H1 (cell line): ENCODE data around the gene OR4E2. TPM values are rescaled to one million over a fixed set of nuclear protein-coding genes. Genes with fewer than 3 reads are reported as not detected.

Experiments
- CTCF ChIA-PET: fragments of 300-600 bp; sonication (Branson Sonifier 250); formaldehyde crosslinking; loops from one replicate; lab custom pipeline; 2021; ENCODE audit not compliant: partially characterized antibody; lab: Charles Lee
- POLR2A ChIA-PET: fragments of 300-600 bp; sonication (Branson Sonifier 250); formaldehyde crosslinking; loops from one replicate; lab custom pipeline; 2021; ENCODE audit warnings: inconsistent platforms; ENCODE audit not compliant: partially characterized antibody; lab: Charles Lee
- DNase-seq, 2 experiments: peaks; one replicate each; pipeline versions ENCODE4 v3.0.0 to v3.0.0-alpha.2; 2010 to 2022; ENCODE audit warnings: low spot score in 2 of 2, low read depth in 1 of 2, mixed read lengths in 1 of 2
- FAIRE-seq: peaks from 2 replicates; lab custom pipeline; 2011; peaks lifted over from hg19 to GRCh38; lab: Jason Lieb, UNC
- H2AFZ ChIP-seq: 2 replicates; pipeline ENCODE4 v1.8.1; 2012; ENCODE audit warnings: low read length, inconsistent platforms
- H2AK5ac ChIP-seq: 2 replicates; pipeline ENCODE4 v1.6.1; 2013; ENCODE audit warnings: low read depth, low read length
- H2BK120ac ChIP-seq: replicated peaks from 2 replicates; pipeline ENCODE3; 2013; ENCODE audit warnings: low read depth, low read length, inconsistent platforms
- H2BK12ac ChIP-seq: 2 replicates; pipeline ENCODE4 v1.6.1; 2013; ENCODE audit warnings: low read depth, low read length
- H2BK15ac ChIP-seq: 2 replicates; pipeline ENCODE4 v1.6.1; 2013; ENCODE audit warnings: low read length
- H2BK20ac ChIP-seq: 2 replicates; pipeline ENCODE4 v1.6.1; 2013; ENCODE audit warnings: low read length
- H2BK5ac ChIP-seq: 2 replicates; pipeline ENCODE4 v1.6.1; 2013; ENCODE audit warnings: low read depth, low read length
- H3K14ac ChIP-seq: 2 replicates; pipeline ENCODE4 v1.6.1; 2013; ENCODE audit warnings: inconsistent platforms; ENCODE audit not compliant: insufficient read length
- H3K18ac ChIP-seq: 2 replicates; pipeline ENCODE4 v1.6.1; 2013; ENCODE audit warnings: low read length; ENCODE audit errors: extremely low read depth
- H3K23ac ChIP-seq: 2 replicates; pipeline ENCODE4 v1.6.1; 2013; ENCODE audit warnings: inconsistent platforms; ENCODE audit not compliant: insufficient read length
- H3K23me2 ChIP-seq: 2 replicates; pipeline ENCODE4 v1.6.1; 2013; ENCODE audit warnings: low read depth, low read length
- H3K27ac ChIP-seq: 2 replicates; pipeline ENCODE4 v1.6.1; 2011; ENCODE audit warnings: low read depth, low read length, inconsistent platforms
- H3K27me3 ChIP-seq, 4 experiments: replicated peaks in 1 of 4; 1 replicate in 1 of 4; 2 replicates in 3 of 4; pipeline versions ENCODE4 v1.6.1 to v1.8.1; 2011 to 2013; ENCODE audit warnings: low read length in 3 of 4, mild to moderate bottlenecking in 3 of 4, inconsistent platforms in 2 of 4, mixed read lengths in 2 of 4, moderate library complexity in 1 of 4; ENCODE audit not compliant: control insufficient read depth in 3 of 4, insufficient read depth in 3 of 4; ENCODE audit errors: extremely low read depth in 1 of 4
- H3K36me3 ChIP-seq, 4 experiments: 2 replicates each; pipeline versions ENCODE4 v1.6.1 to v1.8.1; 2011 to 2013; ENCODE audit warnings: mild to moderate bottlenecking in 4 of 4, low read length in 3 of 4, moderate library complexity in 2 of 4, control low read depth in 1 of 4, inconsistent platforms in 1 of 4; ENCODE audit not compliant: insufficient read depth in 4 of 4, control insufficient read depth in 2 of 4
- H3K4ac ChIP-seq: replicated peaks from 2 replicates; pipeline ENCODE3; 2013; ENCODE audit warnings: low read length, low read depth, mixed read lengths, inconsistent platforms; ENCODE audit not compliant: insufficient read length
- H3K4me1 ChIP-seq, 4 experiments: replicated peaks in 1 of 4; 1 replicate in 1 of 4; 2 replicates in 3 of 4; pipeline versions ENCODE4 v1.6.1 to v1.8.1; 2011 to 2013; ENCODE audit warnings: low read length in 3 of 4, inconsistent platforms in 2 of 4, mixed read lengths in 1 of 4; ENCODE audit not compliant: insufficient read depth in 4 of 4, control insufficient read depth in 3 of 4
- H3K4me2 ChIP-seq, 2 experiments: 2 replicates each; pipeline versions ENCODE4 v1.6.1 to v1.8.1; 2011 to 2013; ENCODE audit warnings: low read depth in 2 of 2, low read length in 2 of 2, control low read depth in 1 of 2, inconsistent platforms in 1 of 2, mild to moderate bottlenecking in 1 of 2; ENCODE audit not compliant: insufficient read depth in 1 of 2
- H3K4me3 ChIP-seq, 4 experiments: fragments of 200-600, 300-600 bp in 1 of 4; sonication (generic), shearing (Covaris generic), sonication (Bioruptor Twin) in 1 of 4; 2 replicates each; pipeline versions ENCODE4 v1.5.1 to v1.8.1; 2011 to 2016; ENCODE audit warnings: low read length in 4 of 4, low read depth in 3 of 4, control low read depth in 2 of 4, inconsistent platforms in 2 of 4, mild to moderate bottlenecking in 2 of 4, mixed read lengths in 1 of 4, moderate library complexity in 1 of 4; ENCODE audit not compliant: insufficient read depth in 2 of 4; ENCODE audit errors: extremely low read depth in 1 of 4
- H3K56ac ChIP-seq: replicated peaks from 2 replicates; pipeline ENCODE3; 2013; ENCODE audit warnings: low read depth, mild to moderate bottlenecking, mixed read lengths, low read length, inconsistent platforms; ENCODE audit not compliant: insufficient read length
- H3K79me1 ChIP-seq: 2 replicates; pipeline ENCODE4 v1.6.1; 2013; ENCODE audit warnings: low read depth, low read length, control low read depth
- H3K79me2 ChIP-seq, 2 experiments: 2 replicates each; pipeline versions ENCODE4 v1.6.1 to v1.8.1; 2012 to 2013; ENCODE audit warnings: low read length in 2 of 2, mild to moderate bottlenecking in 2 of 2, inconsistent platforms in 1 of 2; ENCODE audit not compliant: insufficient read depth in 2 of 2, control insufficient read depth in 1 of 2
- H3K9ac ChIP-seq, 4 experiments: replicated peaks in 1 of 4; 1 replicate in 1 of 4; 2 replicates in 3 of 4; pipeline versions ENCODE4 v1.6.1 to v1.8.1; 2011 to 2013; ENCODE audit warnings: low read depth in 3 of 4, low read length in 3 of 4, control low read depth in 2 of 4, mild to moderate bottlenecking in 2 of 4, moderate library complexity in 2 of 4, inconsistent platforms in 1 of 4; ENCODE audit errors: extremely low read depth in 1 of 4
- H3K9me3 ChIP-seq, 2 experiments: 2 replicates each; pipeline versions ENCODE4 v1.6.1 to v1.8.1; 2012 to 2013; ENCODE audit warnings: mild to moderate bottlenecking in 2 of 2, moderate library complexity in 2 of 2, control low read depth in 1 of 2, inconsistent platforms in 1 of 2, low read depth in 1 of 2, low read length in 1 of 2, mixed read lengths in 1 of 2; ENCODE audit not compliant: insufficient read depth in 2 of 2
- H4K20me1 ChIP-seq, 2 experiments: replicated peaks in 1 of 2; 2 replicates each; pipeline versions ENCODE3 to v1.8.1; 2011 to 2013; ENCODE audit warnings: inconsistent platforms in 2 of 2, low read length in 2 of 2, mild to moderate bottlenecking in 1 of 2; ENCODE audit not compliant: insufficient read depth in 2 of 2, control insufficient read depth in 1 of 2
- H4K5ac ChIP-seq: 2 replicates; pipeline ENCODE4 v1.6.1; 2013; ENCODE audit warnings: low read length, low read depth, mixed read lengths, inconsistent platforms; ENCODE audit not compliant: insufficient read length
- H4K8ac ChIP-seq: 2 replicates; pipeline ENCODE4 v1.8.0; 2013; ENCODE audit warnings: mild to moderate bottlenecking, moderate library complexity, low read length, inconsistent platforms; ENCODE audit not compliant: insufficient read depth; ENCODE audit errors: extremely low read depth
- H4K91ac ChIP-seq: replicated peaks from 2 replicates; pipeline ENCODE3; 2013; ENCODE audit warnings: low read length, mixed read lengths, inconsistent platforms; ENCODE audit not compliant: insufficient read length
- EP300 ChIP-seq, 2 experiments: IDR thresholded peaks; 1 replicate in 1 of 2; 2 replicates in 1 of 2; pipeline ENCODE4 v1.6.1; 2011 to 2012; ENCODE audit warnings: low read depth in 2 of 2, low read length in 2 of 2, mild to moderate bottlenecking in 2 of 2, borderline replicate concordance in 1 of 2, inconsistent platforms in 1 of 2, moderate library complexity in 1 of 2
- SP1 ChIP-seq: IDR thresholded peaks from 2 replicates; pipeline ENCODE4 v1.6.1; 2011; ENCODE audit warnings: low read depth, low read length
- WGBS, 2 experiments: shearing (Covaris generic) in 1 of 2; methylation state at CpG; one replicate each; pipeline versions ENCODE4 v1.1.6 to v1.1.7; 2013 to 2015; ENCODE audit warnings: low lambda C conversion rate in 2 of 2, mixed read lengths in 2 of 2, inconsistent platforms in 1 of 2, low coverage in 1 of 2, missing lambda C conversion rate in 1 of 2; ENCODE audit not compliant: insufficient replicate concordance in 2 of 2, insufficient coverage in 1 of 2, insufficient read length in 1 of 2; ENCODE audit errors: extremely low coverage in 1 of 2, missing lambda C conversion rate in 1 of 2; 5-methylcytosine and 5-hydroxymethylcytosine counted together
- polyA plus RNA-seq, 7 experiments: library from polyadenylated mRNA; depleted of rRNA in 3 of 7; stranded (reverse) in 5 of 7; unstranded in 2 of 7; fragments of >200 nt in 5 of 7; fragments of 200-250 nt in 2 of 7; gene quantifications; 1 replicate in 5 of 7; 2 replicates in 1 of 7; 4 replicates in 1 of 7; pipeline versions ENCODE4 v1.2.1 to v1.2.3, GENCODE V29; 2011 to 2013; ENCODE audit warnings: missing spikeins in 2 of 7, mixed read lengths in 2 of 7
- total RNA-seq: library from RNA; stranded (reverse); fragmentation: NEBNext Ultra II Directional; extraction: Animal tissue kit (Norgen Biotek cat#: 25700); gene quantifications from 2 replicates; pipeline ENCODE4 v1.2.1, GENCODE V29; 2021
- TF ChIP-seq, protein P1 (sequence below): IDR thresholded peaks from 2 replicates; pipeline ENCODE4 v1.6.1; 2011; ENCODE audit warnings: low read depth, mild to moderate bottlenecking, low read length; ENCODE audit not compliant: insufficient read depth
- TF ChIP-seq, protein P2 (sequence below): IDR thresholded peaks from 2 replicates; pipeline ENCODE4 v1.6.1; 2012; ENCODE audit warnings: inconsistent platforms

Gene OR4E2
- total and polyA plus RNA-seq, 2 of the 8 experiments (the other 6 are each of a cell fraction or from before 2014, with no cell fraction given): not detected

DNA sequence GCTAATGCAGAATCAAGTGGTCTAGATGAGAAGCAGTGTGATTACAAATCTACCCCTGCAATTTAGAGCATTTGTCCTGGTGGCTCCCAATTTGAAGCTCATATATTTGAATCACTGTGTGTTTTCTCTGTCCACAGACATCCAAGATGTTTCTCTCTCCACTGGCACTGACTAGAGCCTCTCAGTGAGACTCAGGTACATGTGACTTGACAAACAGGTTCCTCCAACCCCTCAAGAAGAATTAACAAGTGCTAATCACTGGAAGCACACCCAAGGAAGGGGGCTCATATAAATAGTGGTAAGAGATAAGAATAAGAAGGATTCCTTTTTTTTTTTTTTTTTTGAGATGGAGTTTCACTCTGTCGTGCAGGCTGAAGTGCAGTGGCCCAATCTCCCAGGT is 39.4 kb upstream of the OR4E2 start:
- no peak overlapping the region for H2AFZ ChIP-seq
- no peak overlapping the region for H2BK120ac ChIP-seq
- H4K20me1 ChIP-seq: no peaks in the 10 kb centered on the region
- no peaks in the 10 kb centered on the region for H3K79me2 ChIP-seq
- 91% methylated on average over 1 of the region's 1 CpG; no CpG with 5 or more reads in 1 of the 2 experiments for WGBS, 2 experiments
- no peak overlapping the region for H2BK12ac ChIP-seq
- no peak overlapping the region for H3K4ac ChIP-seq
- no peak overlapping the region for H3K9ac ChIP-seq
- no peak overlapping the region for H2BK15ac ChIP-seq
- no peak overlapping the region for H3K4me3 ChIP-seq
- H4K8ac ChIP-seq: no peak overlapping the region
- DNase-seq (no peak), FAIRE-seq (no peak)
- H3K27ac ChIP-seq: no peak overlapping the region
- no peak overlapping the region for H4K91ac ChIP-seq
- no peaks in the 10 kb centered on the region for H3K23me2 ChIP-seq
- POLR2A ChIA-PET: no interaction called here
- no peaks in the 10 kb centered on the region for H3K27me3 ChIP-seq
- no peaks in the 10 kb centered on the region for H3K79me1 ChIP-seq
- no peaks in the 10 kb centered on the region for H3K9me3 ChIP-seq
- no peak overlapping the region for H2AK5ac ChIP-seq
- no peak overlapping the region for H3K4me2 ChIP-seq
- H3K14ac ChIP-seq: no peak overlapping the region
- H3K56ac ChIP-seq: no peak overlapping the region
- H4K5ac ChIP-seq: no peak overlapping the region
- no peak overlapping the region for H2BK20ac ChIP-seq
- CTCF ChIA-PET: no interaction called here
- no peak overlapping the region for H2BK5ac ChIP-seq
- TF ChIP-seq EP300 (IDR thresholded peaks at IDR 0.05; ENCODE audit: borderline replicate concordance in 1 of 2, low read depth in 2 of 2, low read length in 2 of 2) (no peak), SP1 (no peak)
- TF ChIP-seq, protein P1, sequence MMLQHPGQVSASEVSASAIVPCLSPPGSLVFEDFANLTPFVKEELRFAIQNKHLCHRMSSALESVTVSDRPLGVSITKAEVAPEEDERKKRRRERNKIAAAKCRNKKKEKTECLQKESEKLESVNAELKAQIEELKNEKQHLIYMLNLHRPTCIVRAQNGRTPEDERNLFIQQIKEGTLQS: no peak
- TF ChIP-seq, protein P2, sequence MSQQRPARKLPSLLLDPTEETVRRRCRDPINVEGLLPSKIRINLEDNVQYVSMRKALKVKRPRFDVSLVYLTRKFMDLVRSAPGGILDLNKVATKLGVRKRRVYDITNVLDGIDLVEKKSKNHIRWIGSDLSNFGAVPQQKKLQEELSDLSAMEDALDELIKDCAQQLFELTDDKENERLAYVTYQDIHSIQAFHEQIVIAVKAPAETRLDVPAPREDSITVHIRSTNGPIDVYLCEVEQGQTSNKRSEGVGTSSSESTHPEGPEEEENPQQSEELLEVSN: no peak
- H3K36me3 ChIP-seq: no peaks in the 10 kb centered on the region
- H3K23ac ChIP-seq: no peak overlapping the region
- H3K4me1 ChIP-seq: peaks cover 0 to 4% (median 2%) of the 10 kb centered on the region in 4 experiments; a peak in 1 of 7 replicates
- no peak overlapping the region for H3K18ac ChIP-seq
